SK-N-SH treated with all-trans-retinoic acid at 6 μM for 48 hours (cell line): ENCODE measurements around the gene SLC7A1.

Source experiments
- ARNTL ChIP-seq: fragments of 450-650 bp; formaldehyde crosslinking; IDR thresholded peaks from 2 replicates; pipeline ENCODE4 v1.5.0; 2020; ENCODE audit warnings: low read depth, mild to moderate bottlenecking, moderate library complexity, borderline replicate concordance
- SNAI2 ChIP-seq: fragments of 250-450 bp; sonication (Bioruptor Pico); IDR thresholded peaks from 2 replicates; pipeline ENCODE4 v1.5.0; 2020; ENCODE audit warnings: mild to moderate bottlenecking, moderate library complexity
- TF ChIP-seq, protein P1 (sequence below): fragments of 250-450 bp; sonication (Bioruptor Pico); IDR thresholded peaks from 2 replicates; pipeline ENCODE4 v1.8.0; 2020; ENCODE audit warnings: mild to moderate bottlenecking, moderate library complexity, borderline replicate concordance

DNA sequence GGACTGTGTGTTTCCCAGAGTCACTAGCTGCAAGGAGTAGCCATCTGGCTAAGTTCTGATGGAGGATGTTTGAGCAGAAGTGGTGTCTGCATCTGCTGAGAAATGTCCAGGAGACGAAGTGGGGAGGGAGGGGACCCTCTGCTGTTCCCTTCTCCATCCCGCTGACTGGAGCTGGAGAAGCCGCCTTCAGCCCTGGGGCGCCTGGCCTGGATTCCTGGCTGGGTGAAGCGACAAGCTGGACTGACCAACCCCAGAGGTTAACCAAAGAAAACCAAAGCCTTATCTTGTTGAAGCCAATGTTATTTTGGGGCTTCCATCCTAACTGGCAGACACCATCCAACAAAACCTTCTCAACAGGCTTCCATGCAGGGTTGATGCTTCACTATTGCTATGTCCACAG is 67.6 kb downstream of the SLC7A1 start:
- TF ChIP-seq SNAI2, result no peak
- TF ChIP-seq ARNTL (CRISPR knock-in tag), result no peak
- TF ChIP-seq, protein P1, sequence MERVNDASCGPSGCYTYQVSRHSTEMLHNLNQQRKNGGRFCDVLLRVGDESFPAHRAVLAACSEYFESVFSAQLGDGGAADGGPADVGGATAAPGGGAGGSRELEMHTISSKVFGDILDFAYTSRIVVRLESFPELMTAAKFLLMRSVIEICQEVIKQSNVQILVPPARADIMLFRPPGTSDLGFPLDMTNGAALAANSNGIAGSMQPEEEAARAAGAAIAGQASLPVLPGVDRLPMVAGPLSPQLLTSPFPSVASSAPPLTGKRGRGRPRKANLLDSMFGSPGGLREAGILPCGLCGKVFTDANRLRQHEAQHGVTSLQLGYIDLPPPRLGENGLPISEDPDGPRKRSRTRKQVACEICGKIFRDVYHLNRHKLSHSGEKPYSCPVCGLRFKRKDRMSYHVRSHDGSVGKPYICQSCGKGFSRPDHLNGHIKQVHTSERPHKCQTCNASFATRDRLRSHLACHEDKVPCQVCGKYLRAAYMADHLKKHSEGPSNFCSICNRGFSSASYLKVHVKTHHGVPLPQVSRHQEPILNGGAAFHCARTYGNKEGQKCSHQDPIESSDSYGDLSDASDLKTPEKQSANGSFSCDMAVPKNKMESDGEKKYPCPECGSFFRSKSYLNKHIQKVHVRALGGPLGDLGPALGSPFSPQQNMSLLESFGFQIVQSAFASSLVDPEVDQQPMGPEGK (CRISPR knock-in tag), result no peak
